GM12878 (cell line): Measurements from ENCODE around the gene CD300LG. TPM values are rescaled to one million over a fixed set of nuclear protein-coding genes. Genes with fewer than 3 reads are reported as not detected.

ENCODE experiments used
- ATAC-seq: fragments of 200-7000 bp; cut with Tn5 transposase; 3 replicates; pipeline ENCODE4 v1.9.1; 2020; ENCODE audit warnings: mild to moderate bottlenecking, moderate library complexity
- BruUV-seq: library from RNA; stranded (reverse); fragments of 400-500 nt; replicated peaks from 2 replicates; lab custom pipeline; 2021; lab: Mats Ljungman, UMichigan
- CTCF ChIA-PET: fragments of 300-600 bp; sonication (Branson Sonifier 250); formaldehyde crosslinking; extraction: SDS; loops from one replicate; lab custom pipeline; 2021; ENCODE audit warnings: inconsistent platforms; lab: Yijun Ruan, JAX
- POLR2A ChIA-PET: fragments of 350-600 bp; formaldehyde crosslinking; extraction: SDS; loops from one replicate; lab custom pipeline; 2021; ENCODE audit warnings: inconsistent platforms; lab: Charles Lee
- RAD21 ChIA-PET: fragments of 300-600 bp; sonication (Branson Sonifier 250); formaldehyde crosslinking; loops from one replicate; lab custom pipeline; 2023; ENCODE audit warnings: antibody characterized with exemption; ENCODE audit not compliant: unreplicated experiment; lab: Charles Lee
- SMC1A ChIA-PET: fragments of 300-600 bp; sonication (Branson Sonifier 250); formaldehyde crosslinking; loops from one replicate; lab custom pipeline; 2023; ENCODE audit not compliant: unreplicated experiment, uncharacterized antibody; lab: Charles Lee
- DNase-seq: peaks from one replicate; pipeline ENCODE4 v3.0.0-alpha.2; 2011; ENCODE audit warnings: low read depth, low spot score
- FAIRE-seq: peaks from 3 replicates; lab custom pipeline; 2011; peaks lifted over from hg19 to GRCh38; lab: Jason Lieb, UNC
- H2AFZ ChIP-seq: 2 replicates; pipeline ENCODE4 v1.6.0; 2011; ENCODE audit warnings: low read depth, low read length, control low read depth; ENCODE audit not compliant: control insufficient read depth
- H3K27ac ChIP-seq: 2 replicates; pipeline ENCODE4 v1.5.1; 2011; ENCODE audit warnings: control low read depth; ENCODE audit not compliant: control insufficient read depth, insufficient read depth
- H3K27me3 ChIP-seq, 2 experiments: replicated peaks in 1 of 2; 2 replicates each; pipeline versions ENCODE4 v1.6.0 to v1.6.1; 2011; ENCODE audit warnings: low read length in 1 of 2; ENCODE audit not compliant: control insufficient read depth in 2 of 2, insufficient read depth in 2 of 2
- H3K36me3 ChIP-seq, 2 experiments: 2 replicates each; pipeline ENCODE4 v1.5.1; 2011; ENCODE audit warnings: low read length in 1 of 2; ENCODE audit not compliant: control insufficient read depth in 2 of 2, insufficient read depth in 2 of 2
- H3K4me1 ChIP-seq: 2 replicates; pipeline ENCODE4 v1.6.1; 2011; ENCODE audit warnings: mild to moderate bottlenecking, low read length, moderate library complexity, mixed read lengths; ENCODE audit not compliant: control insufficient read depth, insufficient read depth
- H3K4me2 ChIP-seq: 2 replicates; pipeline ENCODE4 v1.6.0; 2011; ENCODE audit warnings: control low read depth; ENCODE audit not compliant: control insufficient read depth, insufficient read depth
- H3K4me3 ChIP-seq: fragments of 200-600 bp; sonication (generic); 2 replicates; pipeline ENCODE4 v1.5.1; 2016
- H3K79me2 ChIP-seq: 2 replicates; pipeline ENCODE4 v1.6.0; 2011; ENCODE audit warnings: low read length; ENCODE audit not compliant: control insufficient read depth, insufficient read depth
- H3K9ac ChIP-seq: 2 replicates; pipeline ENCODE4 v1.8.0; 2011; ENCODE audit warnings: low read length, control low read depth, mixed read lengths; ENCODE audit not compliant: control insufficient read depth, insufficient read depth
- H3K9me3 ChIP-seq: replicated peaks from 3 replicates; pipeline ENCODE4 v1.5.1; 2011; ENCODE audit warnings: mild to moderate bottlenecking, low read length; ENCODE audit not compliant: control insufficient read depth, insufficient read depth
- H4K20me1 ChIP-seq: 2 replicates; pipeline ENCODE4 v1.6.0; 2011; ENCODE audit not compliant: control insufficient read depth, insufficient read depth
- BMI1 ChIP-seq: fragments of 450-650 bp; IDR thresholded peaks from 2 replicates; pipeline ENCODE4 v1.6.1; 2016; ENCODE audit warnings: mild to moderate bottlenecking, moderate library complexity, borderline replicate concordance
- CBX5 ChIP-seq: sonication (generic); IDR thresholded peaks from 2 replicates; pipeline ENCODE4 v1.6.1; 2016; ENCODE audit warnings: low read depth, moderate library complexity, mild to moderate bottlenecking, inconsistent platforms
- EP300 ChIP-seq, 2 experiments: fragments of 150-350 bp in 1 of 2; IDR thresholded peaks; 2 replicates each; pipeline ENCODE4 v1.6.1; 2011 to 2012; ENCODE audit warnings: low read depth in 2 of 2, low read length in 2 of 2, borderline replicate concordance in 1 of 2, improper control_type of control experiment in 1 of 2, inconsistent platforms in 1 of 2; ENCODE audit not compliant: control insufficient read depth in 1 of 2
- TCF3 ChIP-seq: IDR thresholded peaks from 2 replicates; pipeline ENCODE4 v1.6.1; 2012; ENCODE audit warnings: low read depth, mild to moderate bottlenecking, low read length, borderline replicate concordance; ENCODE audit not compliant: insufficient read depth
- YY1 ChIP-seq: IDR thresholded peaks from 2 replicates; pipeline ENCODE4 v1.6.1; 2011; ENCODE audit warnings: low read depth, mild to moderate bottlenecking, low read length
- ZNF384 ChIP-seq: IDR thresholded peaks from 2 replicates; pipeline ENCODE4 v1.6.1; 2012; ENCODE audit warnings: low read depth, mild to moderate bottlenecking, low read length, improper control_type of control experiment, borderline replicate concordance
- WGBS: methylation state at CpG from one replicate; pipeline ENCODE4 v1.1.6; 2016; ENCODE audit warnings: low lambda C conversion rate; ENCODE audit not compliant: insufficient replicate concordance, insufficient coverage; ENCODE audit errors: missing lambda C conversion rate; 5-methylcytosine and 5-hydroxymethylcytosine counted together
- in situ Hi-C: fragments of 300-500 bp; cut with MboI; formaldehyde crosslinking; loops from 9 replicates; pipeline ENCODE4 v1.14.3; 2018; ENCODE audit warnings: mixed read lengths
- intact Hi-C: fragments of 100-400 bp; cut with micrococcal nuclease; formaldehyde crosslinking; loops from one replicate; pipeline ENCODE4 v1.14.2; 2022; ENCODE audit not compliant: unreplicated experiment
- polyA plus RNA-seq, 11 experiments: library from polyadenylated mRNA; depleted of rRNA in 4 of 11; unstranded in 6 of 11; stranded (reverse) in 5 of 11; fragments of >200 nt; fragmentation: Nextera tagmentation in 4 of 11; fragmentation: Illumina TruSeq in 1 of 11; extraction: Ambion mirVana in 4 of 11; extraction: Trizol in 1 of 11; gene quantifications; 1 replicate in 1 of 11; 2 replicates in 10 of 11; pipeline versions ENCODE4 v1.2.1 to v1.2.3, GENCODE V29; 2011 to 2016; ENCODE audit warnings: inconsistent platforms in 2 of 11, missing spikeins in 2 of 11, low read depth in 1 of 11
- total RNA-seq, 4 experiments: library from RNA; depleted of rRNA in 3 of 4; stranded (reverse); fragments of >200 nt in 3 of 4; fragmentation: Illumina TruSeq in 1 of 4; extraction: Trizol in 1 of 4; gene quantifications; 2 replicates each; pipeline versions ENCODE4 v1.2.1 to v1.2.3, GENCODE V29; 2013 to 2021
- TF ChIP-seq, protein P1 (sequence below): IDR thresholded peaks from 2 replicates; pipeline ENCODE4 v1.6.1; 2012; ENCODE audit warnings: mild to moderate bottlenecking, low read depth, low read length
- TF ChIP-seq, protein P2 (sequence below): fragments of 450-650 bp; IDR thresholded peaks from 2 replicates; pipeline ENCODE4 v1.6.1; 2017; ENCODE audit warnings: mild to moderate bottlenecking, low read depth, inconsistent platforms; ENCODE audit not compliant: poor library complexity, severe bottlenecking
- TF ChIP-seq, protein P3 (sequence below): IDR thresholded peaks from 2 replicates; pipeline ENCODE4 v1.6.1; 2011; ENCODE audit warnings: borderline replicate concordance, low read depth, mild to moderate bottlenecking, moderate library complexity, low read length; ENCODE audit not compliant: insufficient read depth, poor library complexity, severe bottlenecking
- TF ChIP-seq, protein P4 (sequence below): fragments of 450-650 bp; formaldehyde crosslinking; IDR thresholded peaks from 2 replicates; pipeline ENCODE4 v1.5.0; 2022; ENCODE audit warnings: mild to moderate bottlenecking, missing genetic modification characterization

CD300LG gene
- total and polyA plus RNA-seq, 10 of the 15 experiments (the other 5 are each of a cell fraction or from before 2014, with no cell fraction given) = not detected

DNA sequence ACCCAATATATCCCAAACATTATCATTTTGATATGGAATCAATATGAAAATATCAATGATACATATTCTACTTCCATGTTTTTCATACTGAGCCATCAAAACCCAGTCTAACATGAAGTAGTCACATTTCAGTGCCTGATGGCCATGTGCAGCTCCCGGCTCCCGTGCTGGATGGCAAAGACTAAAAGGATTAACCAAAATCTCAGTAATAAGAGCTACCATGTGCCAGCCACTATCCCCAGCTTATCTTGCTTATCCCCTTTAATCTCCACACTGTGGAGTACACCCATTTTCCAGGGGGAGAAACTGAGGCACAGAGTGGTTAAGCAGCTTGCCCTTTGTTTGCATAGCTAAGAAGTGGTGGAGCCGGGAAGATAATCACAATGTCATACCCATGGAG, 9.2 kb downstream of the CD300LG start:
- in situ Hi-C loops = no loop called here
- Histone ChIP-seq H2AFZ (no peak overlapping the region), H3K4me1 (no peaks in the 10 kb centered on the region), H3K36me3 (no peaks in the 10 kb centered on the region), H3K27ac (no peak overlapping the region)
- ChIA-PET RAD21 (no interaction called here), SMC1A (interaction anchor here (0.6 kb wide), 1 partner anchor 1785 kb away, joined by 3 read pairs; no protein-coding TSS in a partner anchor), CTCF (interaction anchor here (1.7 to 3.3 kb wide), 2 partner anchors 10 to 11 kb away, joined by 4 to 15 read pairs; partner anchors contain the start of gene CD300LG), POLR2A (no interaction called here)
- DNase-seq = no peak
- ATAC-seq = no peak
- WGBS = 75% methylated on average over 3 of the region's 3 CpGs
- intact Hi-C loops = no loop called here
- TF ChIP-seq CBX5 (no peak), TCF3 (no peak), EP300 (IDR thresholded peaks at IDR 0.05; ENCODE audit: borderline replicate concordance in 1 of 2, control insufficient read depth in 1 of 2, low read depth in 2 of 2, low read length in 2 of 2) (no peak), ZNF384 (no peak), YY1 (no peak), BMI1 (no peak)
- TF ChIP-seq, protein P1, sequence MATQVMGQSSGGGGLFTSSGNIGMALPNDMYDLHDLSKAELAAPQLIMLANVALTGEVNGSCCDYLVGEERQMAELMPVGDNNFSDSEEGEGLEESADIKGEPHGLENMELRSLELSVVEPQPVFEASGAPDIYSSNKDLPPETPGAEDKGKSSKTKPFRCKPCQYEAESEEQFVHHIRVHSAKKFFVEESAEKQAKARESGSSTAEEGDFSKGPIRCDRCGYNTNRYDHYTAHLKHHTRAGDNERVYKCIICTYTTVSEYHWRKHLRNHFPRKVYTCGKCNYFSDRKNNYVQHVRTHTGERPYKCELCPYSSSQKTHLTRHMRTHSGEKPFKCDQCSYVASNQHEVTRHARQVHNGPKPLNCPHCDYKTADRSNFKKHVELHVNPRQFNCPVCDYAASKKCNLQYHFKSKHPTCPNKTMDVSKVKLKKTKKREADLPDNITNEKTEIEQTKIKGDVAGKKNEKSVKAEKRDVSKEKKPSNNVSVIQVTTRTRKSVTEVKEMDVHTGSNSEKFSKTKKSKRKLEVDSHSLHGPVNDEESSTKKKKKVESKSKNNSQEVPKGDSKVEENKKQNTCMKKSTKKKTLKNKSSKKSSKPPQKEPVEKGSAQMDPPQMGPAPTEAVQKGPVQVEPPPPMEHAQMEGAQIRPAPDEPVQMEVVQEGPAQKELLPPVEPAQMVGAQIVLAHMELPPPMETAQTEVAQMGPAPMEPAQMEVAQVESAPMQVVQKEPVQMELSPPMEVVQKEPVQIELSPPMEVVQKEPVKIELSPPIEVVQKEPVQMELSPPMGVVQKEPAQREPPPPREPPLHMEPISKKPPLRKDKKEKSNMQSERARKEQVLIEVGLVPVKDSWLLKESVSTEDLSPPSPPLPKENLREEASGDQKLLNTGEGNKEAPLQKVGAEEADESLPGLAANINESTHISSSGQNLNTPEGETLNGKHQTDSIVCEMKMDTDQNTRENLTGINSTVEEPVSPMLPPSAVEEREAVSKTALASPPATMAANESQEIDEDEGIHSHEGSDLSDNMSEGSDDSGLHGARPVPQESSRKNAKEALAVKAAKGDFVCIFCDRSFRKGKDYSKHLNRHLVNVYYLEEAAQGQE = no peak
- TF ChIP-seq, protein P2, sequence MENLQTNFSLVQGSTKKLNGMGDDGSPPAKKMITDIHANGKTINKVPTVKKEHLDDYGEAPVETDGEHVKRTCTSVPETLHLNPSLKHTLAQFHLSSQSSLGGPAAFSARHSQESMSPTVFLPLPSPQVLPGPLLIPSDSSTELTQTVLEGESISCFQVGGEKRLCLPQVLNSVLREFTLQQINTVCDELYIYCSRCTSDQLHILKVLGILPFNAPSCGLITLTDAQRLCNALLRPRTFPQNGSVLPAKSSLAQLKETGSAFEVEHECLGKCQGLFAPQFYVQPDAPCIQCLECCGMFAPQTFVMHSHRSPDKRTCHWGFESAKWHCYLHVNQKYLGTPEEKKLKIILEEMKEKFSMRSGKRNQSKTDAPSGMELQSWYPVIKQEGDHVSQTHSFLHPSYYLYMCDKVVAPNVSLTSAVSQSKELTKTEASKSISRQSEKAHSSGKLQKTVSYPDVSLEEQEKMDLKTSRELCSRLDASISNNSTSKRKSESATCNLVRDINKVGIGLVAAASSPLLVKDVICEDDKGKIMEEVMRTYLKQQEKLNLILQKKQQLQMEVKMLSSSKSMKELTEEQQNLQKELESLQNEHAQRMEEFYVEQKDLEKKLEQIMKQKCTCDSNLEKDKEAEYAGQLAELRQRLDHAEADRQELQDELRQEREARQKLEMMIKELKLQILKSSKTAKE = no peak
- TF ChIP-seq, protein P3, sequence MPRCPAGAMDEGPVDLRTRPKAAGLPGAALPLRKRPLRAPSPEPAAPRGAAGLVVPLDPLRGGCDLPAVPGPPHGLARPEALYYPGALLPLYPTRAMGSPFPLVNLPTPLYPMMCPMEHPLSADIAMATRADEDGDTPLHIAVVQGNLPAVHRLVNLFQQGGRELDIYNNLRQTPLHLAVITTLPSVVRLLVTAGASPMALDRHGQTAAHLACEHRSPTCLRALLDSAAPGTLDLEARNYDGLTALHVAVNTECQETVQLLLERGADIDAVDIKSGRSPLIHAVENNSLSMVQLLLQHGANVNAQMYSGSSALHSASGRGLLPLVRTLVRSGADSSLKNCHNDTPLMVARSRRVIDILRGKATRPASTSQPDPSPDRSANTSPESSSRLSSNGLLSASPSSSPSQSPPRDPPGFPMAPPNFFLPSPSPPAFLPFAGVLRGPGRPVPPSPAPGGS = no peak
- TF ChIP-seq, protein P4, sequence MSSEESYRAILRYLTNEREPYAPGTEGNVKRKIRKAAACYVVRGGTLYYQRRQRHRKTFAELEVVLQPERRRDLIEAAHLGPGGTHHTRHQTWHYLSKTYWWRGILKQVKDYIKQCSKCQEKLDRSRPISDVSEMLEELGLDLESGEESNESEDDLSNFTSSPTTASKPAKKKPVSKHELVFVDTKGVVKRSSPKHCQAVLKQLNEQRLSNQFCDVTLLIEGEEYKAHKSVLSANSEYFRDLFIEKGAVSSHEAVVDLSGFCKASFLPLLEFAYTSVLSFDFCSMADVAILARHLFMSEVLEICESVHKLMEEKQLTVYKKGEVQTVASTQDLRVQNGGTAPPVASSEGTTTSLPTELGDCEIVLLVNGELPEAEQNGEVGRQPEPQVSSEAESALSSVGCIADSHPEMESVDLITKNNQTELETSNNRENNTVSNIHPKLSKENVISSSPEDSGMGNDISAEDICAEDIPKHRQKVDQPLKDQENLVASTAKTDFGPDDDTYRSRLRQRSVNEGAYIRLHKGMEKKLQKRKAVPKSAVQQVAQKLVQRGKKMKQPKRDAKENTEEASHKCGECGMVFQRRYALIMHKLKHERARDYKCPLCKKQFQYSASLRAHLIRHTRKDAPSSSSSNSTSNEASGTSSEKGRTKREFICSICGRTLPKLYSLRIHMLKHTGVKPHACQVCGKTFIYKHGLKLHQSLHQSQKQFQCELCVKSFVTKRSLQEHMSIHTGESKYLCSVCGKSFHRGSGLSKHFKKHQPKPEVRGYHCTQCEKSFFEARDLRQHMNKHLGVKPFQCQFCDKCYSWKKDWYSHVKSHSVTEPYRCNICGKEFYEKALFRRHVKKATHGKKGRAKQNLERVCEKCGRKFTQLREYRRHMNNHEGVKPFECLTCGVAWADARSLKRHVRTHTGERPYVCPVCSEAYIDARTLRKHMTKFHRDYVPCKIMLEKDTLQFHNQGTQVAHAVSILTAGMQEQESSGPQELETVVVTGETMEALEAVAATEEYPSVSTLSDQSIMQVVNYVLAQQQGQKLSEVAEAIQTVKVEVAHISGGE = no peak
- TF ChIP-seq, all 136 proteins: peak for 0
- Histone ChIP-seq H3K9ac (no peak overlapping the region), H3K27me3 (no peaks in the 10 kb centered on the region; a peak in 3 of 4 replicates), H3K9me3 (no peaks in the 10 kb centered on the region), H3K4me2 (no peak overlapping the region), H3K79me2 (no peaks in the 10 kb centered on the region), H4K20me1 (no peaks in the 10 kb centered on the region), H3K4me3 (no peak overlapping the region)
- no TSS peak for BruUV-seq
- no peak for FAIRE-seq
